HCT116 (cell line): ENCODE results near the gene FBLN7. TPM values are rescaled to one million over a fixed set of nuclear protein-coding genes. Genes with fewer than 3 reads are reported as not detected.
"Not testable (repeated sequence)": the region's sequence is repeated elsewhere in the genome, so short reads cannot be mapped to it uniquely, and the experiment has no call there.

Source experiments
- ATAC-seq: fragments of 200-7000 bp; cut with Tn5 transposase; 2 replicates; pipeline ENCODE4 v1.9.1; 2020; ENCODE audit warnings: mild to moderate bottlenecking, moderate library complexity
- BruUV-seq: library from RNA; stranded (reverse); fragments of 400-500 nt; replicated peaks from 2 replicates; lab custom pipeline; 2021; lab: Mats Ljungman, UMichigan
- CTCF ChIA-PET: fragments of 300-600 bp; sonication (Branson Sonifier 250); formaldehyde crosslinking; loops from one replicate; lab custom pipeline; 2021; ENCODE audit warnings: antibody characterized with exemption; lab: Charles Lee
- POLR2A ChIA-PET: fragments of 300-600, 350-600 bp; sonication (Branson Sonifier 250); formaldehyde crosslinking; loops from one replicate; lab custom pipeline; 2021; ENCODE audit warnings: antibody characterized with exemption; lab: Charles Lee
- RAD21 ChIA-PET, 2 experiments: fragments of 300-600 bp; sonication (Branson Sonifier 250); formaldehyde crosslinking; loops; one replicate each; lab custom pipeline; 2023; ENCODE audit warnings: low total read pairs in 2 of 2; ENCODE audit not compliant: uncharacterized antibody in 2 of 2, unreplicated experiment in 2 of 2, low non-redundant PET in 1 of 2; lab: Charles Lee
- DNase-seq: peaks from one replicate; pipeline ENCODE4 v3.0.0-alpha.2; 2010; ENCODE audit warnings: low read depth, low spot score
- H2AFZ ChIP-seq: fragments of 200-600 bp; shearing (Covaris generic), sonication (generic); 2 replicates; pipeline ENCODE4 v1.6.1; 2017; ENCODE audit warnings: low read depth, mixed run types, mixed read lengths, antibody characterized with exemption, low read length; ENCODE audit not compliant: poor library complexity, severe bottlenecking
- H3K27ac ChIP-seq: 2 replicates; pipeline ENCODE4 v1.5.1; 2012; ENCODE audit warnings: low read depth, low read length
- H3K27me3 ChIP-seq: fragments of 200-600 bp; sonication (generic); 2 replicates; pipeline ENCODE4 v1.6.1; 2016; ENCODE audit warnings: mixed run types, low read length, mixed read lengths; ENCODE audit not compliant: insufficient read depth
- H3K36me3 ChIP-seq, 2 experiments: fragments of 200-500 bp in 1 of 2; fragments of 200-600 bp in 1 of 2; sonication (Bioruptor generic) in 1 of 2; sonication (generic) in 1 of 2; 2 replicates each; pipeline versions ENCODE4 v1.5.1 to v1.6.1; 2014 to 2016; ENCODE audit warnings: low read length in 2 of 2, inconsistent platforms in 1 of 2, mixed read lengths in 1 of 2, mixed run types in 1 of 2; ENCODE audit not compliant: insufficient read depth in 2 of 2, control insufficient read depth in 1 of 2
- H3K4me1 ChIP-seq, 2 experiments: fragments of 200-600 bp in 1 of 2; sonication (generic) in 1 of 2; 2 replicates each; pipeline versions ENCODE4 v1.5.1 to v1.6.1; 2012 to 2017; ENCODE audit warnings: low read length in 2 of 2, inconsistent platforms in 1 of 2, mild to moderate bottlenecking in 1 of 2, mixed read lengths in 1 of 2, mixed run types in 1 of 2, moderate library complexity in 1 of 2; ENCODE audit not compliant: insufficient read depth in 2 of 2, control insufficient read depth in 1 of 2
- H3K4me2 ChIP-seq: fragments of 200-600 bp; sonication (generic); 2 replicates; pipeline ENCODE4 v1.6.1; 2017; ENCODE audit warnings: mixed run types, low read length, mixed read lengths
- H3K4me3 ChIP-seq, 2 experiments: fragments of 200-600 bp in 1 of 2; sonication (generic) in 1 of 2; replicated peaks in 1 of 2; 2 replicates each; pipeline ENCODE4 v1.5.1; 2011 to 2016; ENCODE audit warnings: low read length in 2 of 2, control low read depth in 1 of 2, low read depth in 1 of 2, mild to moderate bottlenecking in 1 of 2, mixed read lengths in 1 of 2, mixed run types in 1 of 2
- H3K79me2 ChIP-seq: fragments of 200-600 bp; sonication (generic); 2 replicates; pipeline ENCODE4 v1.6.1; 2017; ENCODE audit warnings: mild to moderate bottlenecking, mixed run types, low read length, moderate library complexity, mixed read lengths; ENCODE audit not compliant: insufficient read depth
- H3K9ac ChIP-seq: fragments of 200-600 bp; sonication (generic); 2 replicates; pipeline ENCODE4 v1.6.1; 2016; ENCODE audit warnings: low read length, mixed read lengths
- H3K9me2 ChIP-seq: fragments of 200-600 bp; sonication (generic), shearing (Covaris generic); 2 replicates; pipeline ENCODE4 v1.6.1; 2017; ENCODE audit warnings: mixed run types, mild to moderate bottlenecking, moderate library complexity; ENCODE audit not compliant: insufficient read depth
- H3K9me3 ChIP-seq, 2 experiments: fragments of 200-500 bp in 1 of 2; fragments of 200-600 bp in 1 of 2; sonication (Bioruptor generic) in 1 of 2; sonication (generic) in 1 of 2; 2 replicates each; pipeline ENCODE4 v1.6.1; 2014 to 2017; ENCODE audit warnings: low read length in 2 of 2, mixed read lengths in 2 of 2, inconsistent platforms in 1 of 2, low read depth in 1 of 2, mild to moderate bottlenecking in 1 of 2, mixed run types in 1 of 2, moderate library complexity in 1 of 2; ENCODE audit not compliant: control insufficient read depth in 1 of 2, insufficient read depth in 1 of 2
- H4K20me1 ChIP-seq: fragments of 200-600 bp; sonication (generic), shearing (Covaris generic); 2 replicates; pipeline ENCODE4 v1.6.1; 2017; ENCODE audit warnings: mixed run types, mild to moderate bottlenecking, moderate library complexity; ENCODE audit not compliant: insufficient read depth
- CBX3 ChIP-seq: IDR thresholded peaks from 2 replicates; pipeline ENCODE4 v1.6.1; 2012; ENCODE audit warnings: low read depth
- CTCF ChIP-seq, 3 experiments: fragments of 200-600 bp in 1 of 3; sonication (generic) in 1 of 3; IDR thresholded peaks in 2 of 3; conservative IDR thresholded peaks in 1 of 3; 2 replicates each; pipeline ENCODE4 v1.5.1; 2012 to 2017; ENCODE audit warnings: low read depth in 2 of 3, low read length in 2 of 3, antibody characterized with exemption in 1 of 3, borderline replicate concordance in 1 of 3, control low read depth in 1 of 3, mild to moderate bottlenecking in 1 of 3, mixed read lengths in 1 of 3, mixed run types in 1 of 3, moderate library complexity in 1 of 3; ENCODE audit not compliant: insufficient read depth in 1 of 3
- EGR1 ChIP-seq: IDR thresholded peaks from 2 replicates; pipeline ENCODE4 v1.6.1; 2012; ENCODE audit warnings: low read depth
- JUND ChIP-seq: IDR thresholded peaks from 2 replicates; pipeline ENCODE4 v1.6.1; 2012
- RAD21 ChIP-seq: IDR thresholded peaks from 2 replicates; pipeline ENCODE4 v1.6.1; 2012; ENCODE audit warnings: low read depth, mild to moderate bottlenecking
- TCF7L2 ChIP-seq: IDR thresholded peaks from 2 replicates; pipeline ENCODE4 v1.7.0; 2011; ENCODE audit warnings: borderline replicate concordance, inconsistent platforms; ENCODE audit not compliant: insufficient read depth, insufficient read length; ENCODE audit errors: extremely low read depth
- intact Hi-C: fragments of 100-400 bp; cut with micrococcal nuclease; formaldehyde crosslinking; loops from 2 replicates; pipeline ENCODE4 v1.10.0; 2022
- total RNA-seq: library from RNA; stranded (reverse); gene quantifications from one replicate; pipeline ENCODE4 v1.2.1, GENCODE V29; 2021; ENCODE audit not compliant: unreplicated experiment

FBLN7 gene
- total RNA-seq, 1 experiment from 2014 or later, result 0.34 TPM

DNA sequence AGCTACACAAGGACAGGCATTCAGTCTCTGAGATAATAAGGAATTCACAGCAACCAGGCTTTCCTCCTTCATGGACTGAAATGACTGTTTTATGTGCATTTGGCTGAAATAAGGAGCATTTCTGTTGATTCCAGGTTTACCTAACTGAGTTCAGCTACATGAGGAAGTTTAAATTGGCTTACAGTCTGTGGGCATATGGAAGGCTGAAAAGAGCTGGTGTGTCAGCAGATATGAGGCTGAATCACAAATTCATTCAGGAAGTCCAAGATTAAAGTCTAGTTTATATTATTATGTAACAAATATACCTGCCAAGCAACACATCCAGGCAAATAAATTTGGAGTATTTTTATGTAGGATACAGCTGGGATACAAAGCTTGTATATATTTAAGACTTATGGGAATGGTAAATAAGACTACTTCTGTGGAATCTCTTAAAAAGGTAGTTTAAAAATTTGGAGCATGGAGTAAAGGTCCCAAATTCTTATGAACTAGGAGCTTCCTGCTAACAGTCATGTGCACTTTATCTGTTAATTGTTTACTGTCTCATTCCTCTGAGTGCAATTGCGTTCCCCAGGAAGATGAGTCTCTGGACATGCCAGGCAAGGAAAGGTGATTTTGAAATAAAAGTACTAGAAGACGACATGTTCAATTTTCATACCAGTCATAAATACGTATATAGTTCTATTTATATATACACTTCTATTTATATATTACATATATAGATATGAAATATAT is 63.7 kb downstream of the FBLN7 start:
- ChIA-PET POLR2A (no interaction called here), RAD21 (no interaction called here), CTCF (no interaction called here)
- H3K27ac ChIP-seq, result no peak overlapping the region
- no peak for TF ChIP-seq TCF7L2
- no peaks in the 10 kb centered on the region for H3K9me2 ChIP-seq
- H3K4me2 ChIP-seq, result no peak overlapping the region
- no peaks in the 10 kb centered on the region for H3K36me3 ChIP-seq
- no peak overlapping the region for H2AFZ ChIP-seq
- no peaks in the 10 kb centered on the region for H3K27me3 ChIP-seq
- H4K20me1 ChIP-seq, result no peaks in the 10 kb centered on the region
- DNase-seq, result no peak
- H3K9me3 ChIP-seq, result peaks cover 4 to 8% of the 10 kb centered on the region in 2 experiments; a peak in 2 of 4 replicates
- intact Hi-C loops, result no loop called here
- no peak overlapping the region for H3K9ac ChIP-seq
- BruUV-seq, result no TSS peak
- no peak for ATAC-seq
- no peaks in the 10 kb centered on the region for H3K79me2 ChIP-seq
- H3K4me3 ChIP-seq, result no peak overlapping the region
- H3K4me1 ChIP-seq, result no peaks in the 10 kb centered on the region

GRCh38 chr2:112204411-112204810 is 66.2 kb downstream of the FBLN7 start:
- Histone ChIP-seq H3K36me3 (no peaks in the 10 kb centered on the region), H3K27me3 (no peaks in the 10 kb centered on the region), H4K20me1 (no peaks in the 10 kb centered on the region), H2AFZ (no peak overlapping the region), H3K9me2 (no peaks in the 10 kb centered on the region; the same call in 1 of the 2 replicates), H3K9me3 (peaks cover 4 to 8% of the 10 kb centered on the region in 2 experiments; a peak in 2 of 4 replicates), H3K4me2 (no peak overlapping the region), H3K9ac (no peak overlapping the region), H3K4me1 (no peaks in the 10 kb centered on the region), H3K27ac (no peak overlapping the region), H3K4me3 (no peak overlapping the region), H3K79me2 (no peaks in the 10 kb centered on the region)
- no peak for ATAC-seq
- intact Hi-C loops, result no loop called here
- TF ChIP-seq RAD21 (peak; percentile 7; the same call in 1 of the 2 replicates), CBX3 (peak; percentile 88), EGR1 (no peak), CTCF (IDR thresholded peaks at IDR 0.05 in 2 of 3, conservative IDR thresholded peaks at IDR 0.05 in 1 of 3; ENCODE audit: borderline replicate concordance in 1 of 3, insufficient read depth in 1 of 3, low read depth in 2 of 3, low read length in 2 of 3) (no peak), TCF7L2 (peak; percentile 55), JUND (no peak)
- ChIA-PET CTCF (interaction anchor here (0.9 kb wide), 1 partner anchor 12 kb away, joined by 5 read pairs; no protein-coding TSS in a partner anchor), RAD21 (no interaction called here), POLR2A (no interaction called here)
- peak; percentile 21 for DNase-seq
- BruUV-seq, result no TSS peak

DNA sequence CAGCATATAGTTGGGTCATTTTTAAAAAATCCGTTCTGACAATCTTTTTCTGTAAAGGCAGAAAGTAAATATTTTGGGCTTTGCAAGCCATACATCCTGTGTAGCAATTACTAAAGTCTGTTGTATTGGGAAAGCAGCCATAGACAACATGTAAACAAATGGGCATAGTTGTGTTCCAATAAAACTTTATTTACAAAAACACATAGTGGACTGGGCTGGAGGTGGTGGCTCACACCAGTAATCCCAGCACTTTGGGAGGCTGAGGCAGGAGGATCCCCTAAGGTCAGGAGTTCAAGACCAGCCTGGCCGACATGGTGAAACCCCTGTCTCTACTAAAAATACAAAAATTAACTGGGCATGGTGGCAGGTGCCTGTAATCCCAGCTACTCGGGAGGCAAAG is 69.7 kb downstream of the FBLN7 start:
- H3K36me3 ChIP-seq, BruUV-seq, H3K4me2 ChIP-seq, H3K4me3 ChIP-seq, H3K4me1 ChIP-seq, H3K27ac ChIP-seq, POLR2A ChIA-PET, RAD21 ChIA-PET, H3K79me2 ChIP-seq, H3K9ac ChIP-seq, CTCF ChIA-PET, H3K27me3 ChIP-seq, H2AFZ ChIP-seq, intact Hi-C loops, DNase-seq, H4K20me1 ChIP-seq, H3K9me2 ChIP-seq, H3K9me3 ChIP-seq, ATAC-seq: not testable (repeated sequence)
